Kidney (tissue), 14 donors: ENCODE results near the gene TNFAIP1. TPM values are rescaled to one million over a fixed set of nuclear protein-coding genes. Genes with fewer than 3 reads are reported as not detected.
A peak's percentile ranks its signal among the peaks of the same experiment; 100 is the strongest.

Source experiments
- DNase-seq, 5 donors: peaks; one replicate each; pipeline ENCODE4 v3.0.0-alpha.2; 2013 to 2020
- FAIRE-seq: peaks from 2 replicates; lab custom pipeline; 2012; peaks lifted over from hg19 to GRCh38; lab: Jason Lieb, UNC
- H3K27ac ChIP-seq, 2 donors: one replicate each; pipeline ENCODE4 v1.7.0; 2013; ENCODE audit warnings: low read depth in 2 of 2, low read length in 2 of 2, inconsistent platforms in 1 of 2
- H3K27me3 ChIP-seq: one replicate; pipeline ENCODE4 v1.7.1; 2013; ENCODE audit warnings: low read length, inconsistent platforms; ENCODE audit not compliant: control insufficient read depth, insufficient read depth
- H3K36me3 ChIP-seq, 3 donors: one replicate each; pipeline versions ENCODE4 v1.7.0 to v1.7.1; 2013; ENCODE audit warnings: low read length in 3 of 3, control low read depth in 1 of 3, inconsistent platforms in 1 of 3; ENCODE audit not compliant: insufficient read depth in 3 of 3, control insufficient read depth in 2 of 3
- H3K4me1 ChIP-seq, 3 donors: one replicate each; pipeline versions ENCODE4 v1.7.0 to v1.7.1; 2013; ENCODE audit warnings: low read length in 3 of 3, inconsistent platforms in 1 of 3, low read depth in 1 of 3; ENCODE audit not compliant: control insufficient read depth in 2 of 3, insufficient read depth in 2 of 3
- H3K4me3 ChIP-seq, 3 donors: one replicate each; pipeline versions ENCODE4 v1.7.0 to v1.8.1; 2013; ENCODE audit warnings: low read length in 3 of 3, control low read depth in 1 of 3, inconsistent platforms in 1 of 3
- H3K9ac ChIP-seq, 3 donors: one replicate each; pipeline versions ENCODE4 v1.7.0 to v1.7.1; 2013; ENCODE audit warnings: low read length in 3 of 3, control low read depth in 1 of 3, inconsistent platforms in 1 of 3
- H3K9me3 ChIP-seq, 3 donors: one replicate each; pipeline versions ENCODE4 v1.7.0 to v1.7.1; 2013; ENCODE audit warnings: low read length in 3 of 3, control low read depth in 1 of 3, inconsistent platforms in 1 of 3; ENCODE audit not compliant: control insufficient read depth in 2 of 3, insufficient read depth in 1 of 3
- CTCF ChIP-seq: IDR thresholded peaks from 3 replicates; pipeline ENCODE4 v1.5.1; 2012; ENCODE audit warnings: mild to moderate bottlenecking, moderate library complexity, borderline replicate concordance; ENCODE audit not compliant: insufficient read depth; ENCODE audit errors: extremely low read depth
- intact Hi-C: fragments of 100-400 bp; cut with DNase I; formaldehyde crosslinking; loops from one replicate; pipeline ENCODE4 v1.11.1; 2022
- polyA plus RNA-seq: library from polyadenylated mRNA; stranded (reverse); fragments of 350-450 nt; fragmentation: Illumina TruSeq; extraction: RNeasy Lipid Tissue Mini Kit (QIAGEN cat#74804); gene quantifications from one replicate; pipeline ENCODE4 v1.2.3, GENCODE V29; 2014; ENCODE audit warnings: low read depth, low replicate concordance; ENCODE audit not compliant: insufficient read depth
- total RNA-seq: library from RNA; stranded (reverse); fragmentation: NEBNext Ultra II Directional; extraction: Animal tissue kit (Norgen Biotek cat#: 25700); gene quantifications from one replicate; pipeline ENCODE4 v1.2.1, GENCODE V29; 2021
- donor health status: control.
- donor health status: control.
- donor health status: control.
- donor health status: control.
- donor health status: control.
- donor health status: DM: yes; HTN: yes; CAD: no.
- donor health status: Normal renal cell carcinoma (clear cell type).

The TNFAIP1 gene
- total and polyA plus RNA-seq, 2 donors from 2014 or later = 28.9 to 83.9 TPM

GRCh38 chr17:28379814-28380801, 44.5 kb downstream of the TNFAIP1 start:
- Histone ChIP-seq H3K4me3 (no peak overlapping the region), H3K36me3 (no peaks in the 10 kb centered on the region), H3K9ac (no peak overlapping the region), H3K27me3 (peaks cover 2% of the 10 kb centered on the region), H3K9me3 (no peaks in the 10 kb centered on the region), H3K4me1 (peaks cover 0 to 13% (median 0%) of the 10 kb centered on the region in 3 donors), H3K27ac (no peak overlapping the region)
- no peak for TF ChIP-seq CTCF
- intact Hi-C loops = no loop called here
- FAIRE-seq (no peak), DNase-seq (no peak)

GRCh38 chr17:28381141-28381825, 45.7 kb downstream of the TNFAIP1 start:
- Histone ChIP-seq H3K9ac (no peak overlapping the region), H3K27me3 (peaks cover 2% of the 10 kb centered on the region), H3K27ac (no peak overlapping the region), H3K4me3 (peak overlapping the region in 1 of 3 donors; percentile 37), H3K36me3 (no peaks in the 10 kb centered on the region), H3K4me1 (peaks cover 0 to 16% (median 0%) of the 10 kb centered on the region in 3 donors), H3K9me3 (no peaks in the 10 kb centered on the region)
- peak; percentile 27 for TF ChIP-seq CTCF
- no peak for FAIRE-seq
- intact Hi-C loops = no loop called here
- peak in 3 of 5 donors; percentile 60 to 64 (median 62) for DNase-seq

- intact Hi-C loops = no loop called here
- peak overlapping the region; percentile 40 to 65 for H3K27ac ChIP-seq
- peaks cover 2% of the 10 kb centered on the region for H3K27me3 ChIP-seq
- peaks cover 0 to 16% (median 0%) of the 10 kb centered on the region in 3 donors for H3K4me1 ChIP-seq
- peak overlapping the region in 2 of 3 donors; percentile 68 to 72 for H3K9ac ChIP-seq
- peak overlapping the region; percentile 57 to 81 (median 75) for H3K4me3 ChIP-seq
- H3K9me3 ChIP-seq = no peaks in the 10 kb centered on the region
- H3K36me3 ChIP-seq = peaks cover 0 to 6% (median 4%) of the 10 kb centered on the region in 3 donors
- FAIRE-seq (no peak), DNase-seq (peak in 4 of 5 donors; percentile 59 to 89 (median 72))
- no peak for TF ChIP-seq CTCF
These were observed 48.9 kb downstream of the TNFAIP1 start for GRCh38 chr17:28384281-28385036.
